Measurements from ENCODE around the gene SRXN1.

Gene SRXN1

GRCh38 chr20:652615-653109 lies 338 bp downstream of the SRXN1 start:
- no peak for DNase-seq (ENCODE audit: low spot score)
- TF ChIP-seq CTCF (IDR thresholded peaks at IDR 0.05; ENCODE audit: extremely low read depth, missing control alignments): no peak

- DNase-seq (ENCODE audit: low spot score): peak; percentile 48
- TF ChIP-seq CTCF (IDR thresholded peaks at IDR 0.05; ENCODE audit: extremely low read depth, missing control alignments): no peak
Observed at GRCh38 chr20:651713-652614, 1.0 kb downstream of the SRXN1 start.

DNA sequence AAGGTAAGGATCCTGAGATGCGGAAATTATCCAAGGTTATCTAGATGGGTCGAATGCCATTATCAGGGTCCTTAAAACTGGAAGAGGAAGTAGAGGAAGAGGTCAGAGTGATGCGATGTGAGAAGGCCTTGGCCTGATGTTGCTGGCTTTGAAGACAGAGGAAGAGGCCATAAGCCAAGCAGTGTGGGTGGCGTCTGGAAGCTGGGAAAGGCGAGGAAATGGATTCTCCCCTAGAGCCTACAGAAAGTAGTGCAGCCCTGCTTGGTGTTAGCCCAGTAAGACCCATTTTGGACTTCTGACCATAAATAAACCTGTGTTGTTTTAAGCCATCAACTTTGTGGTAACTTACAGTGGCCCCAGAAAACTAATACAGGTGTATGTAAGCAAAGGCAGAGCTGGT lies 2.0 kb downstream of the SRXN1 start:
- no peak for DNase-seq (ENCODE audit: low spot score)

DNA sequence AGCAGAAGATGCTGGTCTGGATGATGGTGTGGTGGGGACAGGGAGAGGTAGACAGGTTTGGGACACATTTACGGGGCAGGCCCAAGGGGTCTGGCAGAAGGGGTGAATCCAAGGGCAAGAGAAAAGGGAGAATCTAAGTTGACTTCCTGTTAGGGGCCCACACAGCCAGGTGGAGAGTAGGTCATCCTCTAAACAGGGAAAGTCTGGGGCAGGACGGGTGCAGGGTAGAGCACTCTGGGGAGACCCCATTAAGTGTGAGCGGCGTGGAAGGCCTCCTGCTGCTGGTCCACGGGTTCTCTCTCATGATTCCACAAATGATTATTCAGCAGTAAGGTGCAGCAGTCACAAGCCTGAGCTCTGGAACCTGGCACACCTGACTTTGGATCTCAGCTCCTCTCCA lies 2.7 kb downstream of the SRXN1 start:
- TF ChIP-seq CTCF (IDR thresholded peaks at IDR 0.05; ENCODE audit: extremely low read depth, missing control alignments): no peak

More for the DNA sequence above, 2.0 kb downstream of the SRXN1 start:
- no peak for TF ChIP-seq CTCF (IDR thresholded peaks at IDR 0.05; ENCODE audit: extremely low read depth, missing control alignments)

GRCh38 chr20:647479-648019 lies 5.5 kb downstream of the SRXN1 start:
- DNase-seq (ENCODE audit: low spot score): no peak
- no peak for TF ChIP-seq CTCF (IDR thresholded peaks at IDR 0.05; ENCODE audit: extremely low read depth, missing control alignments)

More for the DNA sequence above, 2.7 kb downstream of the SRXN1 start:
- no peak for DNase-seq (ENCODE audit: low spot score)

- TF ChIP-seq CTCF (IDR thresholded peaks at IDR 0.05; ENCODE audit: extremely low read depth, missing control alignments): no peak
- no peak for DNase-seq (ENCODE audit: low spot score)
Observed at GRCh38 chr20:646868-647233, 6.1 kb downstream of the SRXN1 start.
